Measurements from ENCODE around the gene SMARCC2. TPM values are rescaled to one million over a fixed set of nuclear protein-coding genes. Genes with fewer than 3 reads are reported as not detected.

Gene SMARCC2
- total and polyA plus RNA-seq, 2 of the 13 experiments (the other 11 are each of a cell fraction or from before 2014, with no cell fraction given), result 21.3 to 24.1 TPM

DNA sequence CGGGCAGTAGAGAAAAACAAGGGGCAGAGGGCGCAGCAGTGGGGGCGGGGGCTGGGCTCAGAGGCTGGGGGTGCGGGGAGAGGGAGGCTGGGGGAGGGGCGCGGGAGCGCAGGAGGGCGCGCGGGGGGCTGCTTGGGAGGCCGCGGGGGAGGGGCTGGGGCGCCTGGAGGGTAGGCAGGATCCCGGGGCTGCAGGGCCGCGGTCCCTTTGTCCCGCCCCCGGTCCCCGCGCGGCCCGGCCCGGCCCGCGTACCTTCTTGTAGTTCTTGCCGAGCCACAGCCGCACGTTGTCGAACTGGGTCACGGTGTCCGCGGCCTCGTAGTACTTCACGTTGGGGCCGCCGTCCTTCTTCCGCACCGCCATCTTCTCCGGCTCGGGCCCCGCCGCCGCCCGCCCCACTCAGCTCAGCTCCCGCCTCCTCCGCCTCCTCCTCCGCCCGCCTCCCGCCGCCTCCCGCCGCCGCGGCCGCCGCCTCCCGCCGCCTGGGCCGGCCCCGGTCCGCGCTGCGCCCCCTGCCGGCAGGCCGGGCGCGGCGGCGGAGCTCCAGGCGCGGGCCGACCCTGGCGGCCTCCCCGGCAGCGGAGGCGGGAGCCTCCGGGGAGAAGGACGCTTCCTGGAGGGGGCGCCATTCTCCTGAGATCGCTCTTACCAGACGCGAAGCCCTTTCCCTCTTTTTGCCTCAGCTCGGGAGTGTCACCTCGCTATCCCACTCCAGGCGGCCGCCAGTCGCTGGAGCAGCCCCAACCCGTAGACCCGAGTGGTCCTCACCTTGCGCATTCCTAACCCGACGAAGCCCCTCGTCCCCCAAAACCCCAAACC lies at the start of gene SMARCC2 (continued):
- TF ChIP-seq MAZ (IDR thresholded peaks at IDR 0.05; ENCODE audit: borderline replicate concordance, low read depth, low read length), result peak; percentile 95
- TF ChIP-seq MAZ (CRISPR knock-in tag; IDR thresholded peaks at IDR 0.05; ENCODE audit: low read depth), result no peak; the same call in 1 of the 2 replicates
- no peak for TF ChIP-seq MLLT10 (CRISPR knock-in tag; IDR thresholded peaks at IDR 0.05)
- peak; percentile 55; the same call in 1 of the 2 replicates for TF ChIP-seq TAF1 (CRISPR knock-in tag; IDR thresholded peaks at IDR 0.05)
- TF ChIP-seq ZNF331 (CRISPR knock-in tag; IDR thresholded peaks at IDR 0.05), result peak; percentile 20; the same call in 1 of the 2 replicates
- TF ChIP-seq, protein P1, sequence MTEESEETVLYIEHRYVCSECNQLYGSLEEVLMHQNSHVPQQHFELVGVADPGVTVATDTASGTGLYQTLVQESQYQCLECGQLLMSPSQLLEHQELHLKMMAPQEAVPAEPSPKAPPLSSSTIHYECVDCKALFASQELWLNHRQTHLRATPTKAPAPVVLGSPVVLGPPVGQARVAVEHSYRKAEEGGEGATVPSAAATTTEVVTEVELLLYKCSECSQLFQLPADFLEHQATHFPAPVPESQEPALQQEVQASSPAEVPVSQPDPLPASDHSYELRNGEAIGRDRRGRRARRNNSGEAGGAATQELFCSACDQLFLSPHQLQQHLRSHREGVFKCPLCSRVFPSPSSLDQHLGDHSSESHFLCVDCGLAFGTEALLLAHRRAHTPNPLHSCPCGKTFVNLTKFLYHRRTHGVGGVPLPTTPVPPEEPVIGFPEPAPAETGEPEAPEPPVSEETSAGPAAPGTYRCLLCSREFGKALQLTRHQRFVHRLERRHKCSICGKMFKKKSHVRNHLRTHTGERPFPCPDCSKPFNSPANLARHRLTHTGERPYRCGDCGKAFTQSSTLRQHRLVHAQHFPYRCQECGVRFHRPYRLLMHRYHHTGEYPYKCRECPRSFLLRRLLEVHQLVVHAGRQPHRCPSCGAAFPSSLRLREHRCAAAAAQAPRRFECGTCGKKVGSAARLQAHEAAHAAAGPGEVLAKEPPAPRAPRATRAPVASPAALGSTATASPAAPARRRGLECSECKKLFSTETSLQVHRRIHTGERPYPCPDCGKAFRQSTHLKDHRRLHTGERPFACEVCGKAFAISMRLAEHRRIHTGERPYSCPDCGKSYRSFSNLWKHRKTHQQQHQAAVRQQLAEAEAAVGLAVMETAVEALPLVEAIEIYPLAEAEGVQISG (CRISPR knock-in tag; IDR thresholded peaks at IDR 0.05), result peak; percentile 95
- TF ChIP-seq, protein P2, sequence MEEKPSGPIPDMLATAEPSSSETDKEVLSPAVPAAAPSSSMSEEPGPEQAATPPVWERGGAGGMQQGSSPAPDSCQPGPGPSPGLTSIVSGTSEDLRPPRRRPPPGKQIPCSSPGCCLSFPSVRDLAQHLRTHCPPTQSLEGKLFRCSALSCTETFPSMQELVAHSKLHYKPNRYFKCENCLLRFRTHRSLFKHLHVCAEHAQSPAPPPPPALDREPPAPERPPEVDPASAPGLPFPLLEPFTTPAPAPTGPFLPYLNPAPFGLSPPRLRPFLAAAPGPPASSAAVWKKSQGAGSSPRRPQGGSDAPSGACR (CRISPR knock-in tag; IDR thresholded peaks at IDR 0.05), result 0 out of 2 replicates have a peak, but pooled peaks have one; percentile 9
- no peak for TF ChIP-seq ZNF878 (CRISPR knock-in tag; IDR thresholded peaks at IDR 0.05)
- peak; percentile 40 for TF ChIP-seq ZFX (CRISPR knock-in tag; IDR thresholded peaks at IDR 0.05; ENCODE audit: low read depth)
- no peak for TF ChIP-seq PRMT3 (CRISPR knock-in tag; IDR thresholded peaks at IDR 0.05; ENCODE audit: borderline replicate concordance, low read depth)
- TF ChIP-seq ZNF569 (CRISPR knock-in tag; IDR thresholded peaks at IDR 0.05; ENCODE audit: borderline replicate concordance), result no peak
- TF ChIP-seq HCFC1 (IDR thresholded peaks at IDR 0.05; ENCODE audit: low read depth, low read length), result 0 out of 2 replicates have a peak, but pooled peaks have one; percentile 20
- TF ChIP-seq, protein P3, sequence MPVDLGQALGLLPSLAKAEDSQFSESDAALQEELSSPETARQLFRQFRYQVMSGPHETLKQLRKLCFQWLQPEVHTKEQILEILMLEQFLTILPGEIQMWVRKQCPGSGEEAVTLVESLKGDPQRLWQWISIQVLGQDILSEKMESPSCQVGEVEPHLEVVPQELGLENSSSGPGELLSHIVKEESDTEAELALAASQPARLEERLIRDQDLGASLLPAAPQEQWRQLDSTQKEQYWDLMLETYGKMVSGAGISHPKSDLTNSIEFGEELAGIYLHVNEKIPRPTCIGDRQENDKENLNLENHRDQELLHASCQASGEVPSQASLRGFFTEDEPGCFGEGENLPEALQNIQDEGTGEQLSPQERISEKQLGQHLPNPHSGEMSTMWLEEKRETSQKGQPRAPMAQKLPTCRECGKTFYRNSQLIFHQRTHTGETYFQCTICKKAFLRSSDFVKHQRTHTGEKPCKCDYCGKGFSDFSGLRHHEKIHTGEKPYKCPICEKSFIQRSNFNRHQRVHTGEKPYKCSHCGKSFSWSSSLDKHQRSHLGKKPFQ (CRISPR knock-in tag; IDR thresholded peaks at IDR 0.05; ENCODE audit: insufficient replicate concordance), result peak; percentile 53
- TF ChIP-seq POGZ (CRISPR knock-in tag; IDR thresholded peaks at IDR 0.05), result peak; percentile 49; the same call in 1 of the 2 replicates
- no peak for TF ChIP-seq RBM39 (IDR thresholded peaks at IDR 0.05; ENCODE audit: low read depth, low read length, poor library complexity, severe bottlenecking)
- TF ChIP-seq, protein P4, sequence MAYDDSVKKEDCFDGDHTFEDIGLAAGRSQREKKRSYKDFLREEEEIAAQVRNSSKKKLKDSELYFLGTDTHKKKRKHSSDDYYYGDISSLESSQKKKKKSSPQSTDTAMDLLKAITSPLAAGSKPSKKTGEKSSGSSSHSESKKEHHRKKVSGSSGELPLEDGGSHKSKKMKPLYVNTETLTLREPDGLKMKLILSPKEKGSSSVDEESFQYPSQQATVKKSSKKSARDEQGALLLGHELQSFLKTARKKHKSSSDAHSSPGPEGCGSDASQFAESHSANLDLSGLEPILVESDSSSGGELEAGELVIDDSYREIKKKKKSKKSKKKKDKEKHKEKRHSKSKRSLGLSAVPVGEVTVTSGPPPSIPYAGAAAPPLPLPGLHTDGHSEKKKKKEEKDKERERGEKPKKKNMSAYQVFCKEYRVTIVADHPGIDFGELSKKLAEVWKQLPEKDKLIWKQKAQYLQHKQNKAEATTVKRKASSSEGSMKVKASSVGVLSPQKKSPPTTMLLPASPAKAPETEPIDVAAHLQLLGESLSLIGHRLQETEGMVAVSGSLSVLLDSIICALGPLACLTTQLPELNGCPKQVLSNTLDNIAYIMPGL (CRISPR knock-in tag; IDR thresholded peaks at IDR 0.05; ENCODE audit: borderline replicate concordance in 1 of 2, low read depth in 1 of 2), result peak in 1 of 2 experiments; percentile 88; a peak in 1 of 4 replicates
- 0 out of 2 replicates have a peak, but pooled peaks have one; percentile 21 for TF ChIP-seq ZMAT3 (CRISPR knock-in tag; conservative IDR thresholded peaks at IDR 0.05)
- no peak for TF ChIP-seq ZNF501 (CRISPR knock-in tag; IDR thresholded peaks at IDR 0.05)
